Heart right ventricle (tissue), 16 donors: ENCODE measurements around the gene OTUB1. TPM values are rescaled to one million over a fixed set of nuclear protein-coding genes. Genes with fewer than 3 reads are reported as not detected.

Experiments
- ATAC-seq, 8 donors: fragments of 200-7000 bp; cut with Tn5 transposase; one replicate each; pipeline ENCODE4 v1.9.1; 2020; ENCODE audit warnings: mild to moderate bottlenecking in 8 of 8, moderate library complexity in 8 of 8, moderate number of reproducible peaks in 1 of 8
- DNase-seq, 2 donors: peaks; one replicate each; pipeline ENCODE4 v3.0.0-alpha.2; 2020
- H3K27ac ChIP-seq, 10 donors: fragments of 200-600 bp; sonication (generic) in 2 of 10; one replicate each; pipeline versions ENCODE4 v1.5.0 to v1.8.0; 2020 to 2022; ENCODE audit warnings: mild to moderate bottlenecking in 3 of 10
- H3K27me3 ChIP-seq, 7 donors: fragments of 200-600 bp; one replicate each; pipeline ENCODE4 v1.8.0; 2021 to 2022; ENCODE audit warnings: mild to moderate bottlenecking in 2 of 7
- H3K36me3 ChIP-seq, 9 donors: fragments of 200-600 bp; sonication (generic) in 1 of 9; one replicate each; pipeline versions ENCODE4 v1.5.0 to v1.8.0; 2020 to 2022; ENCODE audit warnings: mild to moderate bottlenecking in 2 of 9
- H3K4me1 ChIP-seq, 9 donors: fragments of 200-600 bp; sonication (generic) in 1 of 9; one replicate each; pipeline versions ENCODE4 v1.5.0 to v1.8.0; 2020 to 2022; ENCODE audit warnings: mild to moderate bottlenecking in 4 of 9
- H3K4me3 ChIP-seq, 10 donors: fragments of 200-600 bp; sonication (generic) in 2 of 10; one replicate each; pipeline versions ENCODE4 v1.5.0 to v1.8.0; 2020 to 2022; ENCODE audit warnings: mild to moderate bottlenecking in 7 of 10, moderate library complexity in 2 of 10
- H3K9me3 ChIP-seq, 11 donors: fragments of 200-600 bp in 10 of 11; sonication (generic) in 2 of 11; one replicate each; pipeline versions ENCODE4 v1.5.0 to v1.8.0; 2013 to 2022; ENCODE audit warnings: mild to moderate bottlenecking in 2 of 11, control low read depth in 1 of 11, moderate library complexity in 1 of 11
- CTCF ChIP-seq, 9 donors: fragments of 200-600 bp; sonication (generic) in 2 of 9; IDR thresholded peaks; one replicate each; pipeline versions ENCODE4 v1.5.0 to v1.8.0; 2021 to 2022; ENCODE audit warnings: antibody characterized with exemption in 9 of 9, mild to moderate bottlenecking in 5 of 9, moderate library complexity in 1 of 9
- WGBS, 2 donors: extraction: QIAGEN DNeasy Blood & Tissue Kit; methylation state at CpG; one replicate each; pipeline ENCODE4 v1.1.7; 2013; ENCODE audit warnings: inconsistent platforms in 1 of 2; 5-methylcytosine and 5-hydroxymethylcytosine counted together
- intact Hi-C, 10 donors: fragments of 100-400 bp; cut with DNase I; formaldehyde crosslinking; loops; one replicate each; pipeline versions ENCODE4 v1.11.1 to v1.14.2; 2022
- polyA plus RNA-seq, 2 donors: library from polyadenylated mRNA; stranded (reverse); fragments of 200-250 nt; gene quantifications; one replicate each; pipeline ENCODE4 v1.2.3, GENCODE V29; 2013
- total RNA-seq, 10 donors: library from RNA; stranded (reverse); fragmentation: NEBNext Ultra II Directional in 3 of 10; extraction: Animal tissue kit (Norgen Biotek cat#: 25700) in 3 of 10; gene quantifications; one replicate each; pipeline versions ENCODE4 v1.2.1 to v1.2.4, GENCODE V29; 2021 to 2023
- donor health status: Arrhythmogenic right ventricular cardiomyopathy.
- donor health status: ischemic (EF 13 %, LVEDD 7.1; RV severe dilation, severe dysfunction).
- donor health status: healthy with polysubstance abuse.
- donor health status: DM: no; HTN: yes; CAD: no.
- donor health status: DM: no; HTN: no; CAD: no.
- donor health status: ischemic (EF 25% LVEDD 6.9; RV normal size, moderate dysfunction).
- donor health status: ischemic (EF 25% LVEDD 5.7; RV mildly dilated, moderate dysfunction).
- donor health status: healthy.
- donor health status: DM: yes; HTN: yes; CAD: no.
- donor health status: Ischemic cardiomyopathy.
- donor health status: ischemic (EF 35%, LVEDD 5.7; RV mildly dilated, moderate dysfunction).
- donor health status: nonischemic (EF 11% LVEDD 7.7; RV severe dilation, severe dysfunction).
- donor health status: DM: yes; HTN: yes; CAD: no.
- donor health status: PGD.
- donor health status: ischemic (EF 29% LVEDD 5.4; RV normal size, mild dysfunction).
- donor health status: nonischemic (EF 23%, LVEDD 6.1; RV moderate dilation, normal function).

Gene OTUB1
- total and polyA plus RNA-seq, 12 donors, result 34.9 to 87.0 (median 49.8) TPM

- DNase-seq (no peak), ATAC-seq (no peak)
- H3K27ac ChIP-seq, result peak overlapping the region in 2 of 10 donors; percentile 21 to 39
- intact Hi-C loops, result no loop called here
- H3K36me3 ChIP-seq, result peaks cover 0 to 25% (median 0%) of the 10 kb centered on the region in 9 donors
- no peaks in the 10 kb centered on the region for H3K27me3 ChIP-seq
- H3K4me3 ChIP-seq, result no peak overlapping the region
- TF ChIP-seq CTCF (IDR thresholded peaks at IDR 0.05), result no peak
- H3K9me3 ChIP-seq, result no peaks in the 10 kb centered on the region
- H3K4me1 ChIP-seq, result peaks cover 6 to 50% (median 22%) of the 10 kb centered on the region in 9 donors
- 84 to 89% methylated on average over 5 of the region's 5 CpGs for WGBS, 2 donors
Observed at GRCh38 chr11:63979426-63979825, 6.8 kb upstream of the OTUB1 start.

- Histone ChIP-seq H3K4me1 (peaks cover 3 to 43% (median 22%) of the 10 kb centered on the region in 9 donors), H3K27me3 (no peaks in the 10 kb centered on the region), H3K9me3 (no peaks in the 10 kb centered on the region), H3K4me3 (peak overlapping the region; percentile 79 to 100 (median 92)), H3K36me3 (peaks cover 0 to 28% (median 8%) of the 10 kb centered on the region in 9 donors), H3K27ac (peak overlapping the region in 9 of 10 donors; percentile 78 to 92 (median 88))
- peak; percentile 6 to 65 (median 53) for ATAC-seq
- WGBS, 2 donors, result 1 to 4% methylated on average over 18 of the region's 18 CpGs
- intact Hi-C loops, result no loop called here
- TF ChIP-seq CTCF (IDR thresholded peaks at IDR 0.05), result no peak
- peak in 1 of 2 donors; percentile 47 for DNase-seq
Observed at GRCh38 chr11:63985812-63986155, 454 bp upstream of the OTUB1 start.

GRCh38 chr11:63986932-63987513 is 785 bp downstream of the OTUB1 start:
- peaks cover 0 to 40% (median 13%) of the 10 kb centered on the region in 9 donors for H3K36me3 ChIP-seq
- H3K4me3 ChIP-seq, result peak overlapping the region; percentile 79 to 100 (median 92)
- DNase-seq (no peak), ATAC-seq (peak in 2 of 8 donors; percentile 1 to 5)
- no peaks in the 10 kb centered on the region for H3K9me3 ChIP-seq
- 35 to 36% methylated on average over 25 of the region's 25 CpGs for WGBS, 2 donors
- intact Hi-C loops, result no loop called here
- peaks cover 3 to 37% (median 22%) of the 10 kb centered on the region in 9 donors for H3K4me1 ChIP-seq
- peak overlapping the region in 9 of 10 donors; percentile 78 to 92 (median 88) for H3K27ac ChIP-seq
- no peak for TF ChIP-seq CTCF (IDR thresholded peaks at IDR 0.05)
- no peaks in the 10 kb centered on the region for H3K27me3 ChIP-seq

- H3K27ac ChIP-seq, result no peak overlapping the region
- H3K9me3 ChIP-seq, result no peaks in the 10 kb centered on the region
- ATAC-seq (no peak), DNase-seq (no peak)
- intact Hi-C loops, result no loop called here
- H3K27me3 ChIP-seq, result no peaks in the 10 kb centered on the region
- peaks cover 0 to 34% (median 19%) of the 10 kb centered on the region in 9 donors for H3K4me1 ChIP-seq
- H3K4me3 ChIP-seq, result no peak overlapping the region
- TF ChIP-seq CTCF (IDR thresholded peaks at IDR 0.05), result no peak
- 90 to 93% methylated on average over 10 of the region's 10 CpGs for WGBS, 2 donors
- peaks cover 0 to 84% (median 21%) of the 10 kb centered on the region in 9 donors for H3K36me3 ChIP-seq
Observed at GRCh38 chr11:63991558-63991957, 5.3 kb downstream of the OTUB1 start.
